ENCODE data around the gene ZG16B.

Gene ZG16B

DNA sequence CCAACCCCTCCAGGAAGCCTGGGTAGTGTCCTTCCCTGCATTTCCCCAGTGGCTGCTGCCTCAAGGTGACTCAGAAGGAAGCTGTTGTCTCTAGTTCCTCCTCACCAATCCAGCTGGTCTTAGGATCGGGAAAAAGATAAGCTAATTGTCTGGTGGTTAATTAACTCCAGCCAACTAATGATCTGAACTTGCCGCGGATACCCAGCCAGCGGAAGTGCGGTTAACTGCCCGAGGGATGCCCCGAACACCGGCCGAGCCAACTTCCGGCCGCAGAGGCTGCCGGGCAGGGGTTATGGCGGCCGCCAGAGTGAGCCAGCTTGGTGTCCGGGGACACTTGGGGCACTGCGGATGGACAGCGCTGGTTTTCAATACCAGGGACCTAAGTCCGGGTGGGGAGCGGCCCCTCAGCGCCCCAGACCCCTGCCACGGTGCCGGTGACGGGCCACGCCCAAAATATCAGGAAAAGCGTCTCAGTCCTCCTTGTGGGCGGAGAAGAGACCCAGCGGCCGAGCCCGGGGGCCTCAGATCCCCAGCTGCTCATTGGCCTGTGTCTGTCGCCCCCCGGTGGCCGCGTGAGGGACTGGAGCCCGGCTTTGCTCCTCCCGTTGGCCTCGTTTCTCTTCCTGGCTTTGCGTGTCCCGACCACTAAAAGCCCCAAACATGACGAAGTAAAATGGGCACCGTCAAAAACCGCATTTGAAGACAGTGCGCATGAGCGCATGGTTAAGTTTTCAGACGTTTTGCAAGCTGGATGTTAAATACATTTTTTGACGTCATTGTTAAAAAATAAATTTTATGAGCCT lies 38.1 kb downstream of the ZG16B start:
- peak; percentile 80 for DNase-seq (ENCODE audit: low read depth)

DNA sequence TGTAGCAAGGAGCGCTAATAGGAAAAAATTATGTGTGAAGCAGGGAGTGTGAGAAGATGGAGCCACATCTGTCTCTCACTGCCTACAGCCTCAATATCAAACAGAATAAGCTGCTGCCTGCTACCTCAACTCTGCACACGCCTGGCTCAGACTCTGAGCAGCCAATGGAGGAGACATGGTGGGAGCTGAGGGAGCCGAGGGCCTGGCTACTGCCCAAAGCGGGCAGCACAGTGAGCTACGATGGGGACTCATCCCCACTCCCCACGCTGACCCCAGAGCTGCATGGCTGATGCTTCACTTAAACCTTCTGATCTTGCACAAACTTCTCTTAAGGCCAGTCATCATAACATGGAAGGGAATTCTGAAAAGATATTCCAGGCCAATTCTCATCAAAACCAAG lies 41.8 kb downstream of the ZG16B start:
- no peak for DNase-seq (ENCODE audit: low read depth)

DNA sequence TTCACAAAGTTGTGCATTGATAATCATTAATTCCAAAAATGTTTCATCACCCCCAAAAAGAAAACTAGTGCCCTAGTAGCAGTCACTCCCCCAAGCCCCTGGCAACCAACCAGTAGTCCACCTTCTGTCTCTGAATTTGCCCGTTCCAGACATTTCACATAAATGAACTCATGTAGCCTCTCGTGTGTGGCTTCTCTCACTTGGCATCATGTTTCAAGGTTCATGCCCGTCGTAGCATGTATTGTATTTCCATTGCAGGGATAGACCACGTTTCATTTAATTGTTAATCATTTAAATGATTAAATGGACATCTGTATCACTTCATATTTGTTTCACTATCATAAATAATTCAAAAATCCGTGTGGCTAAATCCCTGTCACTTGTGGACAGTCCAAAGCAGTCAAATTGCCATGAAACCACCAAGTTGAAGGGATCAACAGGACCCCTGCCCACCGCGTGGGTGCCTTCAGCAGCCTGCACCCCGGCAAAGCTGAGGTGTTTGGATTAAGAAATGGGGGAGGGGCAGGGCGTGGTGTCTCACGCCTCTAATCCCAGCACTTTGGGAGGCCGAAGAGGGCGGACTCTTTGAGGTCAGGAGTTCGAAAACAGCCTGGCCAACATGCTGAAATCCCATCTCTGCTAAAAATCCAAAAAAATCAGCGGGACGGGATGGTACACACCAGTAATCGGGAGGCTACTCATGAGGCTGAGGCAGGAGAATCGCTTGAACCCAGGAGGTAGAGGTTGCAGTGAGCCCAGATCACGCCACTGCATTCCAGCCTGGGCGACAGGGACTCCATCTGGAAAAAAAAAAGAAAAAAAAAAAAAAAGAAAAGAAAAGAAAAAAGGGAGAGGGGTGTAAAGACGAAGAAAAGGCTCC lies 44.2 kb downstream of the ZG16B start:
- DNase-seq (ENCODE audit: low read depth): no peak

- DNase-seq (ENCODE audit: low read depth): peak; percentile 14
These were observed 44.8 kb downstream of the ZG16B start for GRCh38 chr16:2874912-2875362.

GRCh38 chr16:2879854-2880508 lies 49.9 kb downstream of the ZG16B start:
- no peak for DNase-seq (ENCODE audit: low read depth)

Data from HS-5 (cell line).